NCI-H748 treated with DMSO at 0.1 percent for 48 hours (cell line): ENCODE data around the gene TTC39C.

ENCODE experiments used
- DNase-seq: peaks from one replicate; lab custom pipeline; 2025; lab: John Stamatoyannopoulos, UW

TTC39C gene

GRCh38 chr18:24014062-24014985, at the start of gene TTC39C:
TTC39C (plus strand) TSS chr18:24014754; CDS start chr18:24014872, 118 bp downstream.
- DNase-seq = peak; percentile 25

GRCh38 chr18:23966909-23967308, 47.6 kb upstream of the TTC39C start:
- DNase-seq = peak; percentile 13

DNA sequence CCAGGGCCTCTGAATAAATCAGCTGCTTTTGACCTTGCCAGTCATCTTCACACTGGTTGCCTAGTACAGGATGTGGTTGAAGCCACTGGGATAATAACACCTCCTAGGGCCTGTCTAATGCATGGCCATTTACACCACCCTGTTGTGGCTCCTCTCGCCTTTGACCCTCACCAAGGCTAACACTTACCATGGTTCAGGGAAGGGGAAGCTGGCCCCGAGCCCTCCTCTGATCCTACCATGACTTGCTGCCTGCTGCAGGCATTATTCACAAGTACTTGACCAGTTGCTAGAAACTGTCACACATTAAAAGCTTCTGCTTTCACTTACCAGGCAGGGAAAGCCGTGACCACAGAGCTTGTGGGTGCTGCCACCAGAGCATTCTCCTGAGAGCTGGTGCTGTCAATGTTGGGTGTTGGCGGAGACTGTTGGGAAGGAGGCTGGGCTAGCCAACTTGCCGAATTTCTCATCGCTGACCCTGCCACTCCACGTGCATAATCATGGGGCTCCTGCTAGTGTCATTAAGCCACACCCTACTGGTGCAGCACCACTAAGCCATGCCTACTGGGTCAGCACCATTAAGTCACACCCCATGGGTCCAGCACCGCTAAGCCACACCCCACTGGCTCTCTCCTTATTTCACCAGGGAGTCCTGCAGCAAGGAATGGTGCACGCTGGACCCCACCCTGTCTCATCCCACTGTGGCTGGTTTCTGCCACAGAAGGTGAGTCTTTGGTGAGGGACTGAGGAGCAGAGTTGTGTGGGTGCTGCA, 47.0 kb upstream of the TTC39C start:
- no peak for DNase-seq

GRCh38 chr18:23968638-23969604, 45.6 kb upstream of the TTC39C start:
- DNase-seq = no peak

DNA sequence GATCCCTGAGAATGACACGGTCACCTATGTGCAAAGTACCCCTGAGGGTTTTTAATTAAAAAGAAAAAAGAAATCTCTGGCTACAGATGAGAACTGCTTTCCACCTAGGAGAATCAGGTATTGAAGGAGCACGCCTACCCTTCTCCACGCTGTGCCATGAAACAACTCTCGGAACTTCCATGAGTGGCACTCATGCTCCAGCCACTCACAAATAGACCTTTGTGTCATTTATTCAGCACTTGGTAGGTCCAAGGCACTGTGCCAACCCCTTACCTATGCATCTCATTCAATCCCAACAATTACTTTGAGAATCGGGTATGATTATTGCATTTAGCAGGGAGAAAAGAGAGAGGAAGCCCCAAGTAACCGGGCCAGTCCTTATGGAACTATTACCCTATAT, 44.9 kb upstream of the TTC39C start:
- DNase-seq = no peak

- DNase-seq = no peak
Measured at GRCh38 chr18:23970161-23971096, 44.1 kb upstream of the TTC39C start.

DNA sequence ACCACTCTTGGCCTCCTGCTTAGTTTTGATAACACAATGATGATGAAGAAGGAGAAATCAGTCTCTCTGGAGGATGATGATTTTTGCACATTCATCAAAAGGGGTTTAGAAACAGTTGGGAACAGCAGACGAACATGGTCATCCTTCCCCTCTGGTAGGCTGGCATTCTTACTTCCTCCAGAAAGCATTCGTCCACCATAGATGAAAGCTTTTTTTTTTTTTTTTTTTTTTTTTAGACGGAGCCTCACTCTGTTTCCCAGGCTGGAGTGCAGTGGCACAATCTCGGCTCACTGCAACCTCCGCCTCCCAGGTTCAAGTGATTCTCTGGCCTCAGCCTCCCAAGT, 43.5 kb upstream of the TTC39C start:
- no peak for DNase-seq

- no peak for DNase-seq
Measured at GRCh38 chr18:23971666-23972230, 42.8 kb upstream of the TTC39C start.

- DNase-seq = no peak
Measured at GRCh38 chr18:23972453-23972852, 42.1 kb upstream of the TTC39C start.

GRCh38 chr18:23977103-23977502, 37.5 kb upstream of the TTC39C start:
- no peak for DNase-seq

GRCh38 chr18:23977719-23978483, 36.7 kb upstream of the TTC39C start:
- DNase-seq = no peak

- no peak for DNase-seq
Measured at GRCh38 chr18:23981369-23981980, 33.1 kb upstream of the TTC39C start.

- no peak for DNase-seq
Measured at GRCh38 chr18:23982155-23983079, 32.1 kb upstream of the TTC39C start.

- DNase-seq = no peak
Measured at GRCh38 chr18:23983112-23983511, 31.4 kb upstream of the TTC39C start.

- no peak for DNase-seq
Measured at GRCh38 chr18:23986600-23987359, 27.8 kb upstream of the TTC39C start.

DNA sequence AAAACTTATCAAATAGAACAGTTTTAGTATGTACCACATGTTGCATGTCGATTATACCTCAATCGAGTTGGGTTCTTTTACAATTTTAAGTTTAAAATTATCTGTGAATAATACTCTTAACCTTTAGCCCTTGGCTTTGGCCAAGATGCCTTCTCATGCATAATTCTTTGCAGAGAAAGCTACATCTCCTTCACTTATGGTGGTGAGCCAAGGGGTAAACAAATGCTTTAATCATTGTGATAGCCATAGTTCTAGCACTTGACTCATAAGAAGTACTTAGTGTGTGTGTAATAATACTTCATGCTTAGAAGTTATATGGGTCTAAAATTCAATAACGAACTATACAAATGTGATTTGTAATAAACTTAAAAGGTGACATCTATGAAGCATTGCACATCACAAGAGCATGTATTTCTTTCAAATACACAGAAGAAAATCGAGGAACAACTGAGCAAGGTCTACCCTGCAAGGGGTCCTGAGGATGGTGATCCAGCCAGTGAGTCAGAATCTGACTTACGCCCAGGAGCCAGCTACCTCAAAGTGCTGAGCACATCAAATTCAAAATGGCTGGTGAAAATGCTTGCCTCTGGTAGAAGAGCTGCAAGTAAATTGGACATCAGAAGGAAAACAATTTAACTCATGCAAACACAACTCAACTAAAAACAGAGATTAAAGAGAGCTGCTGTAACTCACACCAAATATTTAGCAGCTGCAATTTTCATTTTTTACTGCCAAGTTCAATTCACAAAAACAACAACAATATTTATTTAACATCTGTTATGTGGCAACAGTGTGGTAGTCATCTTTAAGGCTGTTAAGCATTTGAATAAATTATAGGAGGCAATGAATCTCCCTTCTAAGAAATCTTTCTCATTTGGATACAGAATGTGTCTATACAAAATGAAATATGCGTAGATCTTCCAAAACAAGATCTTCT, 23.8 kb upstream of the TTC39C start:
- DNase-seq = no peak
